Peyer's patch (tissue), 4 donors: ENCODE measurements around the gene RPL27A. TPM values are rescaled to one million over a fixed set of nuclear protein-coding genes. Genes with fewer than 3 reads are reported as not detected.

Experiments used
- DNase-seq, 3 donors: peaks; one replicate each; pipeline ENCODE4 v3.0.0-alpha.2; 2017 to 2019
- H3K27ac ChIP-seq, 4 donors: fragments of 200-600 bp; sonication (generic); one replicate each; pipeline ENCODE4 v1.5.1; 2016 to 2019
- H3K27me3 ChIP-seq, 2 donors: fragments of 200-600 bp; sonication (generic); one replicate each; pipeline ENCODE4 v1.5.1; 2019
- H3K36me3 ChIP-seq, 3 donors: fragments of 200-600 bp; sonication (generic); one replicate each; pipeline ENCODE4 v1.5.1; 2016 to 2019
- H3K4me1 ChIP-seq, 4 donors: fragments of 200-600 bp; sonication (generic); one replicate each; pipeline ENCODE4 v1.5.1; 2016 to 2019
- H3K4me3 ChIP-seq, 4 donors: fragments of 200-600 bp; sonication (generic); 1 replicate in 3 of 4; 2 replicates in 1 of 4; pipeline ENCODE4 v1.5.1; 2016 to 2019; ENCODE audit warnings: mild to moderate bottlenecking in 1 of 4
- H3K9me3 ChIP-seq, 4 donors: fragments of 200-600 bp; sonication (generic); one replicate each; pipeline ENCODE4 v1.5.1; 2016 to 2019; ENCODE audit warnings: mild to moderate bottlenecking in 1 of 4
- CTCF ChIP-seq, 6 experiments: fragments of 450-650 bp in 4 of 6; fragments of 200-600 bp in 2 of 6; sonication (generic) in 1 of 6; IDR thresholded peaks; one replicate each; pipeline ENCODE4 v1.5.1; 2017 to 2019; ENCODE audit warnings: antibody characterized with exemption in 6 of 6, mild to moderate bottlenecking in 3 of 6, moderate library complexity in 1 of 6
- POLR2A ChIP-seq, 2 donors: fragments of 450-650 bp; IDR thresholded peaks; one replicate each; pipeline ENCODE4 v1.5.1; 2017; ENCODE audit warnings: antibody characterized with exemption in 2 of 2, mild to moderate bottlenecking in 2 of 2, moderate library complexity in 2 of 2
- total RNA-seq, 4 donors: library from RNA; depleted of rRNA; stranded (reverse); fragments of >200 nt; gene quantifications; one replicate each; pipeline ENCODE4 v1.1.0, GENCODE V29; 2016

Gene RPL27A
- total RNA-seq, 4 donors from 2014 or later = 476 to 923 (median 619) TPM

GRCh38 chr11:8699903-8700302 lies 17.3 kb downstream of the RPL27A start:
- Histone ChIP-seq H3K9me3 (no peaks in the 10 kb centered on the region), H3K27me3 (no peaks in the 10 kb centered on the region), H3K27ac (peak overlapping the region in 2 of 4 donors; percentile 25 to 42), H3K4me3 (no peak overlapping the region), H3K36me3 (peaks cover 0 to 85% (median 0%) of the 10 kb centered on the region in 3 donors), H3K4me1 (peaks cover 0 to 17% (median 0%) of the 10 kb centered on the region in 4 donors)
- DNase-seq = peak in 1 of 3 donors; percentile 40
- TF ChIP-seq POLR2A (IDR thresholded peaks at IDR 0.05) (no peak), CTCF (IDR thresholded peaks at IDR 0.05) (no peak)

GRCh38 chr11:8701891-8702597 lies 19.5 kb downstream of the RPL27A start:
- Histone ChIP-seq H3K27me3 (no peaks in the 10 kb centered on the region), H3K27ac (no peak overlapping the region), H3K9me3 (no peaks in the 10 kb centered on the region), H3K36me3 (peaks cover 0 to 82% (median 0%) of the 10 kb centered on the region in 3 donors), H3K4me1 (peaks cover 0 to 17% (median 0%) of the 10 kb centered on the region in 4 donors), H3K4me3 (no peak overlapping the region)
- DNase-seq = peak in 1 of 3 donors; percentile 23
- no peak for TF ChIP-seq CTCF (IDR thresholded peaks at IDR 0.05)
- TF ChIP-seq POLR2A (IDR thresholded peaks at IDR 0.05) = no peak

GRCh38 chr11:8702598-8702915 lies 20.0 kb downstream of the RPL27A start:
- H3K27me3 ChIP-seq = no peaks in the 10 kb centered on the region
- no peak for TF ChIP-seq POLR2A (IDR thresholded peaks at IDR 0.05)
- TF ChIP-seq CTCF (IDR thresholded peaks at IDR 0.05) = no peak
- DNase-seq = no peak
- H3K36me3 ChIP-seq = peaks cover 0 to 81% (median 0%) of the 10 kb centered on the region in 3 donors
- no peak overlapping the region for H3K4me3 ChIP-seq
- H3K4me1 ChIP-seq = peaks cover 0 to 17% (median 0%) of the 10 kb centered on the region in 4 donors
- H3K9me3 ChIP-seq = no peaks in the 10 kb centered on the region
- H3K27ac ChIP-seq = no peak overlapping the region

- Histone ChIP-seq H3K9me3 (no peaks in the 10 kb centered on the region), H3K27me3 (no peaks in the 10 kb centered on the region), H3K4me3 (no peak overlapping the region), H3K4me1 (peaks cover 0 to 17% (median 0%) of the 10 kb centered on the region in 4 donors), H3K27ac (no peak overlapping the region), H3K36me3 (peaks cover 0 to 72% (median 0%) of the 10 kb centered on the region in 3 donors)
- DNase-seq = no peak
- TF ChIP-seq POLR2A (IDR thresholded peaks at IDR 0.05) (no peak), CTCF (IDR thresholded peaks at IDR 0.05) (no peak)
These were observed 21.5 kb downstream of the RPL27A start for GRCh38 chr11:8704136-8704535.

- H3K9me3 ChIP-seq = no peaks in the 10 kb centered on the region
- H3K4me1 ChIP-seq = peaks cover 0 to 8% (median 0%) of the 10 kb centered on the region in 4 donors
- no peak for DNase-seq
- no peak overlapping the region for H3K27ac ChIP-seq
- peaks cover 0 to 62% (median 0%) of the 10 kb centered on the region in 3 donors for H3K36me3 ChIP-seq
- no peaks in the 10 kb centered on the region for H3K27me3 ChIP-seq
- H3K4me3 ChIP-seq = no peak overlapping the region
- no peak for TF ChIP-seq POLR2A (IDR thresholded peaks at IDR 0.05)
- TF ChIP-seq CTCF (IDR thresholded peaks at IDR 0.05) = no peak
These were observed 22.6 kb downstream of the RPL27A start for GRCh38 chr11:8705146-8705545.
